ENCODE measurements around the gene AANAT. TPM values are rescaled to one million over a fixed set of nuclear protein-coding genes. Genes with fewer than 3 reads are reported as not detected.

AANAT gene
- polyA plus RNA-seq, 1 experiment, result not detected

GRCh38 chr17:76469991-76470739, 2.8 kb downstream of the AANAT start:
- POLR2A ChIA-PET, result no interaction called here
- CTCF ChIA-PET, result interaction anchor here (0.7 kb wide), 1 partner anchor 37 kb away, joined by 3 read pairs; no protein-coding TSS in a partner anchor

GRCh38 chr17:76471498-76472257, 4.3 kb downstream of the AANAT start:
- TF ChIP-seq CTCF (IDR thresholded peaks at IDR 0.05; ENCODE audit: insufficient read depth, low read depth, low read length), result no peak
- CTCF ChIA-PET, result interaction anchor here (0.6 to 1.4 kb wide), 3 partner anchors 39 to 85 kb away, joined by 3 to 4 read pairs (median 3); no protein-coding TSS in a partner anchor
- POLR2A ChIA-PET, result no interaction called here
- DNase-seq (ENCODE audit: low read depth), result no peak
- no peaks in the 10 kb centered on the region for H3K27me3 ChIP-seq (ENCODE audit: control insufficient read depth, insufficient read depth, low read length)
- no peak overlapping the region for H3K4me3 ChIP-seq (ENCODE audit: low read depth, low read length)
- H3K36me3 ChIP-seq (ENCODE audit: control insufficient read depth, insufficient read depth, low read length), result peaks cover 9% of the 10 kb centered on the region

More at GRCh38 chr17:76469991-76470739, 2.8 kb downstream of the AANAT start:
- no peak for TF ChIP-seq CTCF (IDR thresholded peaks at IDR 0.05; ENCODE audit: insufficient read depth, low read depth, low read length)
- H3K36me3 ChIP-seq (ENCODE audit: control insufficient read depth, insufficient read depth, low read length), result peaks cover 9% of the 10 kb centered on the region
- no peak for DNase-seq (ENCODE audit: low read depth)
- H3K27me3 ChIP-seq (ENCODE audit: control insufficient read depth, insufficient read depth, low read length), result no peaks in the 10 kb centered on the region
- no peak overlapping the region for H3K4me3 ChIP-seq (ENCODE audit: low read depth, low read length)

DNA sequence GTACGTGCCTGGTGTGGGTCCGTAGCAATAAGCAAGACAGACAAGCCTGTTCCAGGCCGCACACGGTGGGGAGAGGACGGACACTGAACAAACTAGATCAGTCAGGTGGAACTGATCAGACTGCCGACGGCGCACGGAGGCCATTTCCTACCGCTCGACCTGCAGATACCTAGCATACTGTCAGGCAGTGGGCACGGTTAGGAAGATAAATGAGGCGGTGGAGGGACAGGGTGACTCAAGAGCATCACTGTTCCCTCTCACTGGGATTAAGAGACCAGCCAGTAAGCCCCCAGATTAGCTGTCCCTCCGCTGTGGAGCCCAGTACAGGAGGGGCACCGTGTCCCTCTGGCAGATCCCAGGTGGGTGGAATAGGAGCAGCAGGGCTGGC, 4.8 kb downstream of the AANAT start:
- ChIA-PET POLR2A (no interaction called here), CTCF (interaction anchor here (0.6 to 1.4 kb wide), 4 partner anchors 39 to 127 kb away, joined by 3 to 4 read pairs (median 3); no protein-coding TSS in a partner anchor)
- Histone ChIP-seq H3K36me3 (ENCODE audit: control insufficient read depth, insufficient read depth, low read length) (peaks cover 9% of the 10 kb centered on the region), H3K4me3 (ENCODE audit: low read depth, low read length) (no peak overlapping the region), H3K27me3 (ENCODE audit: control insufficient read depth, insufficient read depth, low read length) (no peaks in the 10 kb centered on the region)
- DNase-seq (ENCODE audit: low read depth), result no peak
- no peak for TF ChIP-seq CTCF (IDR thresholded peaks at IDR 0.05; ENCODE audit: insufficient read depth, low read depth, low read length)

- CTCF ChIA-PET, result interaction anchor here (0.8 to 2.7 kb wide), 4 partner anchors 30 to 127 kb away, joined by 3 to 7 read pairs (median 3); partner anchors contain the start of gene RHBDF2
Measured at GRCh38 chr17:76472726-76473125, 5.3 kb downstream of the AANAT start.

More at GRCh38 chr17:76472726-76473125, 5.3 kb downstream of the AANAT start:
- POLR2A ChIA-PET, result no interaction called here
- TF ChIP-seq CTCF (IDR thresholded peaks at IDR 0.05; ENCODE audit: insufficient read depth, low read depth, low read length), result no peak
- H3K36me3 ChIP-seq (ENCODE audit: control insufficient read depth, insufficient read depth, low read length), result peaks cover 9% of the 10 kb centered on the region
- no peak for DNase-seq (ENCODE audit: low read depth)
- H3K4me3 ChIP-seq (ENCODE audit: low read depth, low read length), result no peak overlapping the region
- H3K27me3 ChIP-seq (ENCODE audit: control insufficient read depth, insufficient read depth, low read length), result no peaks in the 10 kb centered on the region

Data from BJ (cell line).